HepG2 (cell line): ENCODE data around the gene ZCCHC3. TPM values are rescaled to one million over a fixed set of nuclear protein-coding genes. Genes with fewer than 3 reads are reported as not detected.

Source experiments
- GMEB2 ChIP-seq: IDR thresholded peaks from 2 replicates; pipeline ENCODE4 v1.6.1; 2016; ENCODE audit warnings: missing biosample characterization, missing genetic modification reagents, low read depth
- HCFC1 ChIP-seq: fragments of 150-350 bp; IDR thresholded peaks from 2 replicates; pipeline ENCODE4 v1.6.1; 2014; ENCODE audit warnings: low read depth, low read length
- MTF1 ChIP-seq: sonication (generic); formaldehyde crosslinking; IDR thresholded peaks from 2 replicates; pipeline ENCODE4 v1.5.0; 2020; ENCODE audit warnings: missing genetic modification reagents
- NCOA1 ChIP-seq: sonication (generic); formaldehyde crosslinking; IDR thresholded peaks from 2 replicates; pipeline ENCODE4 v1.9.0; 2021; ENCODE audit warnings: missing genetic modification reagents
- POLR2AphosphoS2 ChIP-seq: IDR thresholded peaks from 2 replicates; pipeline ENCODE4 v1.6.1; 2011; ENCODE audit warnings: low read depth, low read length, improper control_type of control experiment
- SNAPC5 ChIP-seq: sonication (generic); formaldehyde crosslinking; IDR thresholded peaks from 2 replicates; pipeline ENCODE4 v1.8.1; 2023; ENCODE audit warnings: mild to moderate bottlenecking, missing genetic modification reagents, borderline replicate concordance
- SRSF9 ChIP-seq: fragments of 200-400 bp; formaldehyde crosslinking; IDR thresholded peaks from 2 replicates; pipeline ENCODE4 v1.6.1; 2018; ENCODE audit warnings: borderline replicate concordance, mild to moderate bottlenecking, low read depth, low read length; ENCODE audit not compliant: insufficient read depth, poor library complexity, severe bottlenecking
- YY1 ChIP-seq: IDR thresholded peaks from 2 replicates; pipeline ENCODE4 v1.6.1; 2011; ENCODE audit warnings: low read length, low read depth, moderate library complexity, mild to moderate bottlenecking; ENCODE audit not compliant: insufficient read depth, insufficient replicate concordance
- ZNF121 ChIP-seq: sonication (generic); formaldehyde crosslinking; IDR thresholded peaks from 2 replicates; pipeline ENCODE4 v1.5.0; 2020; ENCODE audit warnings: mild to moderate bottlenecking, missing genetic modification reagents
- ZNF234 ChIP-seq: sonication (generic); formaldehyde crosslinking; conservative IDR thresholded peaks from 2 replicates; pipeline ENCODE4 v1.5.1; 2020; ENCODE audit warnings: mild to moderate bottlenecking, missing genetic modification reagents
- ZNF281 ChIP-seq: sonication (generic); formaldehyde crosslinking; IDR thresholded peaks from 2 replicates; pipeline ENCODE4 v1.4.0; 2020; ENCODE audit warnings: missing genetic modification reagents, borderline replicate concordance
- ZNF430 ChIP-seq: sonication (generic); formaldehyde crosslinking; IDR thresholded peaks from 2 replicates; pipeline ENCODE4 v1.9.0; 2021; ENCODE audit warnings: mild to moderate bottlenecking, missing genetic modification reagents
- ZNF558 ChIP-seq: sonication (generic); formaldehyde crosslinking; IDR thresholded peaks from 2 replicates; pipeline ENCODE4 v1.9.0; 2022; ENCODE audit warnings: mild to moderate bottlenecking, missing genetic modification reagents, borderline replicate concordance
- ZNF576 ChIP-seq: sonication (generic); formaldehyde crosslinking; IDR thresholded peaks from 2 replicates; pipeline ENCODE4 v1.4.0; 2020; ENCODE audit warnings: mild to moderate bottlenecking, missing genetic modification reagents
- ZNF598 ChIP-seq: sonication (generic); formaldehyde crosslinking; IDR thresholded peaks from 2 replicates; pipeline ENCODE4 v1.5.1; 2020; ENCODE audit warnings: mild to moderate bottlenecking, missing genetic modification reagents, borderline replicate concordance
- ZNF605 ChIP-seq: sonication (generic); formaldehyde crosslinking; IDR thresholded peaks from 2 replicates; pipeline ENCODE4 v1.8.0; 2022; ENCODE audit warnings: mild to moderate bottlenecking, missing genetic modification reagents
- ZNF777 ChIP-seq: sonication (generic); formaldehyde crosslinking; IDR thresholded peaks from 2 replicates; pipeline ENCODE4 v1.4.0; 2020; ENCODE audit warnings: missing genetic modification reagents
- ZSCAN25 ChIP-seq: sonication (generic); formaldehyde crosslinking; IDR thresholded peaks from 2 replicates; pipeline ENCODE4 v1.8.0; 2022; ENCODE audit warnings: mild to moderate bottlenecking, missing genetic modification reagents
- polyA plus RNA-seq, 8 experiments: library from polyadenylated mRNA; depleted of rRNA in 3 of 8; stranded (reverse) in 7 of 8; unstranded in 1 of 8; fragments of >200 nt; fragmentation: Illumina TruSeq in 4 of 8; extraction: Trizol in 4 of 8; gene quantifications; 2 replicates each; pipeline versions ENCODE4 v1.2.1 to v1.2.3, GENCODE V29; 2011 to 2016; ENCODE audit warnings: low read depth in 4 of 8, missing spikeins in 1 of 8, mixed read lengths in 1 of 8; ENCODE audit not compliant: insufficient read depth in 1 of 8
- total RNA-seq, 5 experiments: library from RNA; depleted of rRNA; stranded (reverse); fragments of >200 nt; fragmentation: Illumina TruSeq; extraction: Trizol; gene quantifications; 2 replicates each; pipeline ENCODE4 v1.2.3, GENCODE V29; 2016; ENCODE audit warnings: low read depth in 1 of 5
- TF ChIP-seq, protein P1 (sequence below): sonication (generic); formaldehyde crosslinking; IDR thresholded peaks from 2 replicates; pipeline ENCODE4 v1.5.1; 2020; ENCODE audit warnings: missing genetic modification reagents, mild to moderate bottlenecking, borderline replicate concordance

The ZCCHC3 gene
- total and polyA plus RNA-seq, 2 of the 13 experiments (the other 11 are each of a cell fraction or from before 2014, with no cell fraction given): 46.6 to 63.0 TPM

- TF ChIP-seq ZNF558 (CRISPR knock-in tag) (no peak), ZNF121 (no peak), ZNF605 (0 out of 2 replicates have a peak, but pooled peaks have one; percentile 39), YY1 (peak; percentile 53), ZNF281 (CRISPR knock-in tag) (peak; percentile 74), ZNF576 (CRISPR knock-in tag) (peak; percentile 94), SRSF9 (no peak), ZNF234 (no peak), ZSCAN25 (CRISPR knock-in tag) (no peak; the same call in 1 of the 2 replicates), HCFC1 (no peak), NCOA1 (CRISPR knock-in tag) (peak; percentile 82), MTF1 (0 out of 2 replicates have a peak, but pooled peaks have one; percentile 52), ZNF598 (peak; percentile 71; the same call in 1 of the 2 replicates), GMEB2 (CRISPR knock-in tag) (no peak), POLR2AphosphoS2 (no peak), ZNF430 (no peak), ZNF777 (CRISPR knock-in tag) (peak; percentile 93), SNAPC5 (CRISPR knock-in tag) (peak; percentile 86; the same call in 1 of the 2 replicates)
- TF ChIP-seq, protein P1, sequence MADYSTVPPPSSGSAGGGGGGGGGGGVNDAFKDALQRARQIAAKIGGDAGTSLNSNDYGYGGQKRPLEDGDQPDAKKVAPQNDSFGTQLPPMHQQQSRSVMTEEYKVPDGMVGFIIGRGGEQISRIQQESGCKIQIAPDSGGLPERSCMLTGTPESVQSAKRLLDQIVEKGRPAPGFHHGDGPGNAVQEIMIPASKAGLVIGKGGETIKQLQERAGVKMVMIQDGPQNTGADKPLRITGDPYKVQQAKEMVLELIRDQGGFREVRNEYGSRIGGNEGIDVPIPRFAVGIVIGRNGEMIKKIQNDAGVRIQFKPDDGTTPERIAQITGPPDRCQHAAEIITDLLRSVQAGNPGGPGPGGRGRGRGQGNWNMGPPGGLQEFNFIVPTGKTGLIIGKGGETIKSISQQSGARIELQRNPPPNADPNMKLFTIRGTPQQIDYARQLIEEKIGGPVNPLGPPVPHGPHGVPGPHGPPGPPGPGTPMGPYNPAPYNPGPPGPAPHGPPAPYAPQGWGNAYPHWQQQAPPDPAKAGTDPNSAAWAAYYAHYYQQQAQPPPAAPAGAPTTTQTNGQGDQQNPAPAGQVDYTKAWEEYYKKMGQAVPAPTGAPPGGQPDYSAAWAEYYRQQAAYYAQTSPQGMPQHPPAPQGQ (CRISPR knock-in tag): no peak
Observed at GRCh38 chr20:297925-298775, 780 bp downstream of the ZCCHC3 start (continued).
